ENCODE data around the gene TTC22. TPM values are rescaled to one million over a fixed set of nuclear protein-coding genes. Genes with fewer than 3 reads are reported as not detected.

Gene TTC22
- total RNA-seq, 1 donor = not detected

GRCh38 chr1:54745274-54745673, 55.8 kb downstream of the TTC22 start:
- H3K4me3 ChIP-seq (ENCODE audit: low read depth, low read length) = no peak overlapping the region
- no peak for DNase-seq (ENCODE audit: low read depth)
- TF ChIP-seq CTCF (IDR thresholded peaks at IDR 0.05; ENCODE audit: insufficient read depth, low read depth, low read length) = no peak

GRCh38 chr1:54744696-54745095, 56.4 kb downstream of the TTC22 start:
- TF ChIP-seq CTCF (IDR thresholded peaks at IDR 0.05; ENCODE audit: insufficient read depth, low read depth, low read length) = no peak

GRCh38 chr1:54743416-54744226, 57.5 kb downstream of the TTC22 start:
- no peak overlapping the region for H3K4me3 ChIP-seq (ENCODE audit: low read depth, low read length)
- DNase-seq (ENCODE audit: low read depth) = peak; percentile 5
- TF ChIP-seq CTCF (IDR thresholded peaks at IDR 0.05; ENCODE audit: insufficient read depth, low read depth, low read length) = no peak

More at GRCh38 chr1:54744696-54745095, 56.4 kb downstream of the TTC22 start:
- no peak for DNase-seq (ENCODE audit: low read depth)
- H3K4me3 ChIP-seq (ENCODE audit: low read depth, low read length) = no peak overlapping the region

GRCh38 chr1:54742282-54742681, 58.8 kb downstream of the TTC22 start:
- TF ChIP-seq CTCF (IDR thresholded peaks at IDR 0.05; ENCODE audit: insufficient read depth, low read depth, low read length) = no peak
- DNase-seq (ENCODE audit: low read depth) = peak; percentile 6
- no peak overlapping the region for H3K4me3 ChIP-seq (ENCODE audit: low read depth, low read length)

GRCh38 chr1:54741531-54741930, 59.6 kb downstream of the TTC22 start:
- DNase-seq (ENCODE audit: low read depth) = no peak
- no peak overlapping the region for H3K4me3 ChIP-seq (ENCODE audit: low read depth, low read length)
- TF ChIP-seq CTCF (IDR thresholded peaks at IDR 0.05; ENCODE audit: insufficient read depth, low read depth, low read length) = no peak

GRCh38 chr1:54738244-54738643, 62.9 kb downstream of the TTC22 start:
- H3K4me3 ChIP-seq (ENCODE audit: low read depth, low read length) = no peak overlapping the region
- DNase-seq (ENCODE audit: low read depth) = no peak
- TF ChIP-seq CTCF (IDR thresholded peaks at IDR 0.05; ENCODE audit: insufficient read depth, low read depth, low read length) = no peak

GRCh38 chr1:54736685-54737084, 64.4 kb downstream of the TTC22 start:
- TF ChIP-seq CTCF (IDR thresholded peaks at IDR 0.05; ENCODE audit: insufficient read depth, low read depth, low read length) = no peak
- H3K4me3 ChIP-seq (ENCODE audit: low read depth, low read length) = no peak overlapping the region
- DNase-seq (ENCODE audit: low read depth) = no peak

Data from fibroblast of villous mesenchyme (primary cell).